K562 (cell line): ENCODE results near the gene PCBP2. TPM values are rescaled to one million over a fixed set of nuclear protein-coding genes. Genes with fewer than 3 reads are reported as not detected.

Experiments used
- FIP1L1 ChIP-seq: fragments of 200-400 bp; formaldehyde crosslinking; IDR thresholded peaks from 2 replicates; pipeline ENCODE4 v1.6.1; 2018; ENCODE audit warnings: mild to moderate bottlenecking, low read depth, low read length; ENCODE audit not compliant: poor library complexity, severe bottlenecking
- GTF2F1 ChIP-seq: IDR thresholded peaks from 2 replicates; pipeline ENCODE4 v1.6.1; 2011; ENCODE audit warnings: low read depth, low read length, improper control_type of control experiment
- MECOM ChIP-seq: fragments of 250-450 bp; sonication (Bioruptor Pico); IDR thresholded peaks from 2 replicates; pipeline ENCODE4 v1.8.0; 2022; ENCODE audit warnings: inconsistent platforms
- MTA2 ChIP-seq: fragments of 450-650 bp; IDR thresholded peaks from 2 replicates; pipeline ENCODE4 v1.6.1; 2016; ENCODE audit warnings: low read depth
- PCBP1 ChIP-seq: fragments of 200-400 bp; formaldehyde crosslinking; IDR thresholded peaks from 2 replicates; pipeline ENCODE4 v1.6.1; 2018; ENCODE audit warnings: mild to moderate bottlenecking, low read depth, low read length; ENCODE audit not compliant: poor library complexity, severe bottlenecking
- RFX5 ChIP-seq: IDR thresholded peaks from 2 replicates; pipeline ENCODE4 v1.6.1; 2011; ENCODE audit warnings: low read depth, mild to moderate bottlenecking, improper control_type of control experiment, low read length
- ZBTB7A ChIP-seq: IDR thresholded peaks from 2 replicates; pipeline ENCODE4 v1.6.1; 2011; ENCODE audit warnings: low read depth, mild to moderate bottlenecking, low read length, moderate library complexity, borderline replicate concordance; ENCODE audit not compliant: control insufficient read depth
- ZNF282 ChIP-seq: sonication (generic); formaldehyde crosslinking; IDR thresholded peaks from 2 replicates; pipeline ENCODE4 v1.8.1; 2023; ENCODE audit warnings: missing genetic modification reagents
- ZNF316 ChIP-seq: fragments of 450-650 bp; IDR thresholded peaks from 2 replicates; pipeline ENCODE4 v1.6.1; 2016
- polyA plus RNA-seq, 8 experiments: library from polyadenylated mRNA; depleted of rRNA in 4 of 8; stranded (reverse) in 5 of 8; unstranded in 3 of 8; fragments of >200 nt; fragmentation: Nextera tagmentation in 2 of 8; fragmentation: Illumina TruSeq in 1 of 8; extraction: Ambion mirVana in 2 of 8; extraction: Trizol in 1 of 8; gene quantifications; 2 replicates each; pipeline versions ENCODE4 v1.2.1 to v1.2.3, GENCODE V29; 2011 to 2014; ENCODE audit warnings: inconsistent platforms in 1 of 8, missing spikeins in 1 of 8
- total RNA-seq, 7 experiments: library from RNA; depleted of rRNA in 6 of 7; stranded (reverse); fragments of >200 nt in 6 of 7; fragmentation: Illumina TruSeq in 2 of 7; extraction: Trizol in 2 of 7; gene quantifications; 2 replicates each; pipeline versions ENCODE4 v1.2.1 to v1.2.3, GENCODE V29; 2011 to 2021; ENCODE audit warnings: low replicate concordance in 1 of 7
- TF ChIP-seq, protein P1 (sequence below): fragments of 250-450 bp; sonication (Bioruptor Pico); IDR thresholded peaks from 2 replicates; pipeline ENCODE4 v1.5.0; 2022; ENCODE audit warnings: mild to moderate bottlenecking
- TF ChIP-seq, protein P2 (sequence below): fragments of 250-450 bp; sonication (Bioruptor Pico); IDR thresholded peaks from 2 replicates; pipeline ENCODE4 v1.8.0; 2021; ENCODE audit warnings: moderate library complexity, mild to moderate bottlenecking, inconsistent platforms
- TF ChIP-seq, protein P3 (sequence below), 3 experiments: fragments of 200-800 bp in 1 of 3; sonication (Bioruptor generic) in 1 of 3; sonication (generic) in 1 of 3; formaldehyde crosslinking in 1 of 3; IDR thresholded peaks; 2 replicates each; pipeline versions ENCODE4 v1.6.1 to v1.8.0; 2016 to 2022; ENCODE audit warnings: mild to moderate bottlenecking in 2 of 3, missing compliant biosample characterization in 2 of 3, missing genetic modification characterization in 2 of 3, missing genetic modification reagents in 1 of 3
- TF ChIP-seq, protein P4 (sequence below): IDR thresholded peaks from 2 replicates; pipeline ENCODE4 v1.6.1; 2011; ENCODE audit not compliant: insufficient read length; ENCODE audit errors: extremely low read depth
- TF ChIP-seq, protein P5 (sequence below): fragments of 250-450 bp; sonication (Bioruptor Pico); IDR thresholded peaks from 2 replicates; pipeline ENCODE4 v1.4.0; 2020; ENCODE audit warnings: mild to moderate bottlenecking
- TF ChIP-seq, protein P6 (sequence below): fragments of 250-450 bp; sonication (Bioruptor Pico); IDR thresholded peaks from 2 replicates; pipeline ENCODE4 v1.5.1; 2021; ENCODE audit warnings: mild to moderate bottlenecking

PCBP2 gene
- total and polyA plus RNA-seq, 9 of the 15 experiments (the other 6 are each of a cell fraction or from before 2014, with no cell fraction given) = 137 to 831 (median 328) TPM

DNA sequence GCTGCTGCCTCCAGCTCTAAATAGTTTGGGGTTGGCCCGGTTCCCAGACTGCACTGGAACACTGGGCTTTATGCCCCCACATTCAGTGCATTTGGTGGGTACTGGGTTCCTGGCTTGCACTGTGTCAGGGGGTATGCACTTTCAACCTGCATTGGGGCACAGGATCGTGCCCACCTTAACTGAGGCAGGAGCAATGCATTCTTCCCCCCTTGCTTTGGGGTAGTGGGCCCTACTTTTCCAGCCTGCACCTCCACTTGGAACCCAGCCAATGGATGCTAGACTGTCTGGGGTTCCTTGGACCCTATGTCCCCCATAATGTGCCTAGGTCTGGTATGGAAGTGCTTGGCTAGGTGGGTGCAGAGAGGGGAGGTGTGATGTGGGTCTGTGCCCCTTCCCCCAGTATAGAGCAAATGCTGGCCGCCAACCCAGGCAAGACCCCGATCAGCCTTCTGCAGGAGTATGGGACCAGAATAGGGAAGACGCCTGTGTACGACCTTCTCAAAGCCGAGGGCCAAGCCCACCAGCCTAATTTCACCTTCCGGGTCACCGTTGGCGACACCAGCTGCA lies 49.8 kb downstream of the PCBP2 start (continued):
- TF ChIP-seq, protein P1, sequence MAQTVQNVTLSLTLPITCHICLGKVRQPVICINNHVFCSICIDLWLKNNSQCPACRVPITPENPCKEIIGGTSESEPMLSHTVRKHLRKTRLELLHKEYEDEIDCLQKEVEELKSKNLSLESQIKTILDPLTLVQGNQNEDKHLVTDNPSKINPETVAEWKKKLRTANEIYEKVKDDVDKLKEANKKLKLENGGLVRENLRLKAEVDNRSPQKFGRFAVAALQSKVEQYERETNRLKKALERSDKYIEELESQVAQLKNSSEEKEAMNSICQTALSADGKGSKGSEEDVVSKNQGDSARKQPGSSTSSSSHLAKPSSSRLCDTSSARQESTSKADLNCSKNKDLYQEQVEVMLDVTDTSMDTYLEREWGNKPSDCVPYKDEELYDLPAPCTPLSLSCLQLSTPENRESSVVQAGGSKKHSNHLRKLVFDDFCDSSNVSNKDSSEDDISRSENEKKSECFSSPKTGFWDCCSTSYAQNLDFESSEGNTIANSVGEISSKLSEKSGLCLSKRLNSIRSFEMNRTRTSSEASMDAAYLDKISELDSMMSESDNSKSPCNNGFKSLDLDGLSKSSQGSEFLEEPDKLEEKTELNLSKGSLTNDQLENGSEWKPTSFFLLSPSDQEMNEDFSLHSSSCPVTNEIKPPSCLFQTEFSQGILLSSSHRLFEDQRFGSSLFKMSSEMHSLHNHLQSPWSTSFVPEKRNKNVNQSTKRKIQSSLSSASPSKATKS (CRISPR knock-in tag) = no peak
- TF ChIP-seq RFX5 = no peak
- no peak for TF ChIP-seq ZNF316
- 0 out of 2 replicates have a peak, but pooled peaks have one; percentile 46 for TF ChIP-seq MECOM (CRISPR knock-in tag)
- TF ChIP-seq ZBTB7A = no peak
- TF ChIP-seq, protein P2, sequence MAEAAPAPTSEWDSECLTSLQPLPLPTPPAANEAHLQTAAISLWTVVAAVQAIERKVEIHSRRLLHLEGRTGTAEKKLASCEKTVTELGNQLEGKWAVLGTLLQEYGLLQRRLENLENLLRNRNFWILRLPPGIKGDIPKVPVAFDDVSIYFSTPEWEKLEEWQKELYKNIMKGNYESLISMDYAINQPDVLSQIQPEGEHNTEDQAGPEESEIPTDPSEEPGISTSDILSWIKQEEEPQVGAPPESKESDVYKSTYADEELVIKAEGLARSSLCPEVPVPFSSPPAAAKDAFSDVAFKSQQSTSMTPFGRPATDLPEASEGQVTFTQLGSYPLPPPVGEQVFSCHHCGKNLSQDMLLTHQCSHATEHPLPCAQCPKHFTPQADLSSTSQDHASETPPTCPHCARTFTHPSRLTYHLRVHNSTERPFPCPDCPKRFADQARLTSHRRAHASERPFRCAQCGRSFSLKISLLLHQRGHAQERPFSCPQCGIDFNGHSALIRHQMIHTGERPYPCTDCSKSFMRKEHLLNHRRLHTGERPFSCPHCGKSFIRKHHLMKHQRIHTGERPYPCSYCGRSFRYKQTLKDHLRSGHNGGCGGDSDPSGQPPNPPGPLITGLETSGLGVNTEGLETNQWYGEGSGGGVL (CRISPR knock-in tag) = no peak
- TF ChIP-seq FIP1L1 = no peak
- TF ChIP-seq, protein P3, sequence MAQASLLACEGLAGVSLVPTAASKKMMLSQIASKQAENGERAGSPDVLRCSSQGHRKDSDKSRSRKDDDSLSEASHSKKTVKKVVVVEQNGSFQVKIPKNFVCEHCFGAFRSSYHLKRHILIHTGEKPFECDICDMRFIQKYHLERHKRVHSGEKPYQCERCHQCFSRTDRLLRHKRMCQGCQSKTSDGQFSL (CRISPR knock-in tag; IDR thresholded peaks at IDR 0.05) = 0 out of 2 replicates have a peak, but pooled peaks have one; percentile 28
- TF ChIP-seq, protein P3 (tag; IDR thresholded peaks at IDR 0.05) = no peak
- no peak for TF ChIP-seq MTA2
- TF ChIP-seq PCBP1 = no peak
- TF ChIP-seq, protein P4, sequence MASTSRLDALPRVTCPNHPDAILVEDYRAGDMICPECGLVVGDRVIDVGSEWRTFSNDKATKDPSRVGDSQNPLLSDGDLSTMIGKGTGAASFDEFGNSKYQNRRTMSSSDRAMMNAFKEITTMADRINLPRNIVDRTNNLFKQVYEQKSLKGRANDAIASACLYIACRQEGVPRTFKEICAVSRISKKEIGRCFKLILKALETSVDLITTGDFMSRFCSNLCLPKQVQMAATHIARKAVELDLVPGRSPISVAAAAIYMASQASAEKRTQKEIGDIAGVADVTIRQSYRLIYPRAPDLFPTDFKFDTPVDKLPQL = no peak
- no peak for TF ChIP-seq ZNF282 (CRISPR knock-in tag)
- TF ChIP-seq, protein P5, sequence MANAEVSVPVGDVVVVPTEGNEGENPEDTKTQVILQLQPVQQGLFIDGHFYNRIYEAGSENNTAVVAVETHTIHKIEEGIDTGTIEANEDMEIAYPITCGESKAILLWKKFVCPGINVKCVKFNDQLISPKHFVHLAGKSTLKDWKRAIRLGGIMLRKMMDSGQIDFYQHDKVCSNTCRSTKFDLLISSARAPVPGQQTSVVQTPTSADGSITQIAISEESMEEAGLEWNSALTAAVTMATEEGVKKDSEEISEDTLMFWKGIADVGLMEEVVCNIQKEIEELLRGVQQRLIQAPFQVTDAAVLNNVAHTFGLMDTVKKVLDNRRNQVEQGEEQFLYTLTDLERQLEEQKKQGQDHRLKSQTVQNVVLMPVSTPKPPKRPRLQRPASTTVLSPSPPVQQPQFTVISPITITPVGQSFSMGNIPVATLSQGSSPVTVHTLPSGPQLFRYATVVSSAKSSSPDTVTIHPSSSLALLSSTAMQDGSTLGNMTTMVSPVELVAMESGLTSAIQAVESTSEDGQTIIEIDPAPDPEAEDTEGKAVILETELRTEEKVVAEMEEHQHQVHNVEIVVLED (CRISPR knock-in tag) = no peak
- TF ChIP-seq, protein P6, sequence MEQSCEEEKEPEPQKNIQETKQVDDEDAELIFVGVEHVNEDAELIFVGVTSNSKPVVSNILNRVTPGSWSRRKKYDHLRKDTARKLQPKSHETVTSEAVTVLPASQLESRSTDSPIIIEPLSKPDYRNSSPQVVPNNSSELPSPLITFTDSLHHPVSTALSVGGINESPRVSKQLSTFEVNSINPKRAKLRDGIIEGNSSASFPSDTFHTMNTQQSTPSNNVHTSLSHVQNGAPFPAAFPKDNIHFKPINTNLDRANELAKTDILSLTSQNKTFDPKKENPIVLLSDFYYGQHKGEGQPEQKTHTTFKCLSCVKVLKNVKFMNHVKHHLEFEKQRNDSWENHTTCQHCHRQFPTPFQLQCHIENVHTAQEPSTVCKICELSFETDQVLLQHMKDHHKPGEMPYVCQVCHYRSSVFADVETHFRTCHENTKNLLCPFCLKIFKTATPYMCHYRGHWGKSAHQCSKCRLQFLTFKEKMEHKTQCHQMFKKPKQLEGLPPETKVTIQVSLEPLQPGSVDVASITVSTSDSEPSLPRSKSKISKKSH (CRISPR knock-in tag) = no peak
- no peak for TF ChIP-seq GTF2F1
